NCI-H1417 (cell line): ENCODE results near the gene TXN2.

Experiments used
- DNase-seq, 3 experiments: peaks; one replicate each; lab custom pipeline; 2025; lab: John Stamatoyannopoulos, UW

Gene TXN2

GRCh38 chr22:36486619-36487384 lies 5.4 kb upstream of the TXN2 start:
- peak; percentile 2 to 11 (median 9) for DNase-seq

- no peak for DNase-seq
These were observed 473 bp downstream of the TXN2 start for GRCh38 chr22:36480941-36481392.

- DNase-seq: no peak
These were observed 2.5 kb downstream of the TXN2 start for GRCh38 chr22:36478966-36479365.

- DNase-seq: no peak
These were observed 6.1 kb downstream of the TXN2 start for GRCh38 chr22:36475341-36475740.

GRCh38 chr22:36472689-36473088 lies 8.8 kb downstream of the TXN2 start:
- DNase-seq: no peak

GRCh38 chr22:36471341-36471821 lies 10.1 kb downstream of the TXN2 start:
- no peak for DNase-seq

GRCh38 chr22:36470994-36471331 lies 10.5 kb downstream of the TXN2 start:
- DNase-seq: no peak

GRCh38 chr22:36470162-36470993 lies 11.1 kb downstream of the TXN2 start:
- peak; percentile 55 to 80 (median 57) for DNase-seq

- DNase-seq: no peak
These were observed 12.2 kb downstream of the TXN2 start for GRCh38 chr22:36469094-36469710.

GRCh38 chr22:36467946-36468345 lies 13.5 kb downstream of the TXN2 start:
- no peak for DNase-seq

- peak in 1 of 3 experiments; percentile 5 for DNase-seq
These were observed 14.2 kb downstream of the TXN2 start for GRCh38 chr22:36467042-36467810.

GRCh38 chr22:36466258-36466657 lies 15.2 kb downstream of the TXN2 start:
- no peak for DNase-seq

- no peak for DNase-seq
These were observed 16.0 kb downstream of the TXN2 start for GRCh38 chr22:36465232-36466021.

GRCh38 chr22:36464715-36465231 lies 16.7 kb downstream of the TXN2 start:
- DNase-seq: no peak

- no peak for DNase-seq
These were observed 17.7 kb downstream of the TXN2 start for GRCh38 chr22:36463783-36464184.

GRCh38 chr22:36461665-36462649 lies 19.5 kb downstream of the TXN2 start:
- peak in 2 of 3 experiments; percentile 2 to 74 for DNase-seq

- no peak for DNase-seq
These were observed 21.2 kb downstream of the TXN2 start for GRCh38 chr22:36460202-36460601.

- DNase-seq: no peak
These were observed 23.6 kb downstream of the TXN2 start for GRCh38 chr22:36457688-36458450.

GRCh38 chr22:36456464-36456845 lies 25.0 kb downstream of the TXN2 start:
- DNase-seq: no peak
